ENCODE results near the gene COBL. TPM values are rescaled to one million over a fixed set of nuclear protein-coding genes. Genes with fewer than 3 reads are reported as not detected.

Gene COBL
- total RNA-seq, 4 donors from 2014 or later = under 0.01 to 7.7 (median 2.6) TPM

GRCh38 chr7:51189777-51190176 lies 126.8 kb downstream of the COBL start:
- Histone ChIP-seq H3K27me3 (no peaks in the 10 kb centered on the region), H3K4me1 (no peaks in the 10 kb centered on the region), H3K27ac (no peak overlapping the region), H3K36me3 (no peaks in the 10 kb centered on the region), H3K4me3 (no peak overlapping the region), H3K9me3 (no peaks in the 10 kb centered on the region)
- intact Hi-C loops (cut with DNase I; ENCODE audit: low total_unique reads) = no loop called here
- DNase-seq = no peak
- TF ChIP-seq, protein P1, sequence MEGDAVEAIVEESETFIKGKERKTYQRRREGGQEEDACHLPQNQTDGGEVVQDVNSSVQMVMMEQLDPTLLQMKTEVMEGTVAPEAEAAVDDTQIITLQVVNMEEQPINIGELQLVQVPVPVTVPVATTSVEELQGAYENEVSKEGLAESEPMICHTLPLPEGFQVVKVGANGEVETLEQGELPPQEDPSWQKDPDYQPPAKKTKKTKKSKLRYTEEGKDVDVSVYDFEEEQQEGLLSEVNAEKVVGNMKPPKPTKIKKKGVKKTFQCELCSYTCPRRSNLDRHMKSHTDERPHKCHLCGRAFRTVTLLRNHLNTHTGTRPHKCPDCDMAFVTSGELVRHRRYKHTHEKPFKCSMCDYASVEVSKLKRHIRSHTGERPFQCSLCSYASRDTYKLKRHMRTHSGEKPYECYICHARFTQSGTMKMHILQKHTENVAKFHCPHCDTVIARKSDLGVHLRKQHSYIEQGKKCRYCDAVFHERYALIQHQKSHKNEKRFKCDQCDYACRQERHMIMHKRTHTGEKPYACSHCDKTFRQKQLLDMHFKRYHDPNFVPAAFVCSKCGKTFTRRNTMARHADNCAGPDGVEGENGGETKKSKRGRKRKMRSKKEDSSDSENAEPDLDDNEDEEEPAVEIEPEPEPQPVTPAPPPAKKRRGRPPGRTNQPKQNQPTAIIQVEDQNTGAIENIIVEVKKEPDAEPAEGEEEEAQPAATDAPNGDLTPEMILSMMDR (IDR thresholded peaks at IDR 0.05) = no peak
- TF ChIP-seq POLR2A (IDR thresholded peaks at IDR 0.05) = no peak

- no peak for TF ChIP-seq POLR2A (IDR thresholded peaks at IDR 0.05)
- TF ChIP-seq, protein P1 (IDR thresholded peaks at IDR 0.05) = no peak
- Histone ChIP-seq H3K27ac (no peak overlapping the region), H3K36me3 (no peaks in the 10 kb centered on the region), H3K27me3 (no peaks in the 10 kb centered on the region), H3K9me3 (no peaks in the 10 kb centered on the region), H3K4me1 (no peaks in the 10 kb centered on the region), H3K4me3 (no peak overlapping the region)
- no peak for DNase-seq
- intact Hi-C loops (cut with DNase I; ENCODE audit: low total_unique reads) = no loop called here
These were observed 127.6 kb downstream of the COBL start for GRCh38 chr7:51188987-51189386.

GRCh38 chr7:51187941-51188340 lies 128.7 kb downstream of the COBL start:
- no peaks in the 10 kb centered on the region for H3K9me3 ChIP-seq
- no peaks in the 10 kb centered on the region for H3K27me3 ChIP-seq
- TF ChIP-seq, protein P1 (IDR thresholded peaks at IDR 0.05) = no peak
- no peak for TF ChIP-seq POLR2A (IDR thresholded peaks at IDR 0.05)
- intact Hi-C loops (cut with DNase I; ENCODE audit: low total_unique reads) = no loop called here
- no peaks in the 10 kb centered on the region for H3K4me1 ChIP-seq
- no peak for DNase-seq
- H3K27ac ChIP-seq = no peak overlapping the region
- no peaks in the 10 kb centered on the region for H3K36me3 ChIP-seq
- H3K4me3 ChIP-seq = no peak overlapping the region

- Histone ChIP-seq H3K4me3 (no peak overlapping the region), H3K27me3 (no peaks in the 10 kb centered on the region), H3K4me1 (no peaks in the 10 kb centered on the region), H3K36me3 (no peaks in the 10 kb centered on the region), H3K27ac (no peak overlapping the region), H3K9me3 (no peaks in the 10 kb centered on the region)
- intact Hi-C loops (cut with DNase I; ENCODE audit: low total_unique reads) = no loop called here
- TF ChIP-seq, protein P1 (IDR thresholded peaks at IDR 0.05) = no peak
- no peak for DNase-seq
These were observed 130.1 kb downstream of the COBL start for GRCh38 chr7:51186531-51186930.

GRCh38 chr7:51182636-51183166 lies 133.9 kb downstream of the COBL start:
- H3K27me3 ChIP-seq = no peaks in the 10 kb centered on the region
- no peak overlapping the region for H3K27ac ChIP-seq
- no peaks in the 10 kb centered on the region for H3K9me3 ChIP-seq
- H3K36me3 ChIP-seq = no peaks in the 10 kb centered on the region
- TF ChIP-seq POLR2A (IDR thresholded peaks at IDR 0.05) = no peak
- TF ChIP-seq, protein P1 (IDR thresholded peaks at IDR 0.05) = no peak
- DNase-seq = no peak
- intact Hi-C loops (cut with DNase I; ENCODE audit: low total_unique reads) = no loop called here
- no peaks in the 10 kb centered on the region for H3K4me1 ChIP-seq
- H3K4me3 ChIP-seq = no peak overlapping the region

All from uterus (tissue), 4 donors.